Fibroblast of pulmonary artery (primary cell): ENCODE results near the gene AOPEP.
A peak's percentile ranks its signal among the peaks of the same experiment; 100 is the strongest.

Source experiments
- DNase-seq: peaks from one replicate; pipeline ENCODE4 v3.0.0-alpha.2; 2010; ENCODE audit warnings: low read depth
- H3K4me3 ChIP-seq: replicated peaks from 2 replicates; pipeline ENCODE4 v1.5.1; 2011; ENCODE audit warnings: low read depth, mild to moderate bottlenecking, control low read depth, low read length, moderate library complexity
- CTCF ChIP-seq: IDR thresholded peaks from 2 replicates; pipeline ENCODE4 v1.5.1; 2011; ENCODE audit warnings: mild to moderate bottlenecking, control low read depth, low read length, inconsistent platforms; ENCODE audit errors: missing control alignments

The AOPEP gene

GRCh38 chr9:94802251-94802650 is 75.8 kb downstream of the AOPEP start:
- DNase-seq = no peak
- TF ChIP-seq CTCF = no peak
- no peak overlapping the region for H3K4me3 ChIP-seq

GRCh38 chr9:94802793-94803192 is 76.3 kb downstream of the AOPEP start:
- H3K4me3 ChIP-seq = no peak overlapping the region
- DNase-seq = no peak

GRCh38 chr9:94804316-94804715 is 77.8 kb downstream of the AOPEP start:
- no peak for TF ChIP-seq CTCF
- DNase-seq = no peak
- no peak overlapping the region for H3K4me3 ChIP-seq

More at GRCh38 chr9:94802793-94803192, 76.3 kb downstream of the AOPEP start:
- no peak for TF ChIP-seq CTCF

- TF ChIP-seq CTCF = no peak
- H3K4me3 ChIP-seq = no peak overlapping the region
- DNase-seq = no peak
These were observed 78.6 kb downstream of the AOPEP start for GRCh38 chr9:94805051-94805489.

- H3K4me3 ChIP-seq = no peak overlapping the region
- DNase-seq = peak; percentile 95
- TF ChIP-seq CTCF = no peak
These were observed 79.1 kb downstream of the AOPEP start for GRCh38 chr9:94805585-94805984.

GRCh38 chr9:94806307-94806893 is 79.9 kb downstream of the AOPEP start:
- TF ChIP-seq CTCF = no peak
- DNase-seq = peak; percentile 49
- H3K4me3 ChIP-seq = no peak overlapping the region

GRCh38 chr9:94807556-94807955 is 81.1 kb downstream of the AOPEP start:
- DNase-seq = peak; percentile 42
- no peak overlapping the region for H3K4me3 ChIP-seq
- no peak for TF ChIP-seq CTCF
